Lower leg skin (tissue), 3 donors: ENCODE measurements around the gene MAP4K3.

Experiments
- POLR2A ChIP-seq, 2 donors: fragments of 450-650 bp; IDR thresholded peaks; one replicate each; pipeline ENCODE4 v1.6.1; 2016 to 2017; ENCODE audit warnings: antibody characterized with exemption in 2 of 2, mild to moderate bottlenecking in 1 of 2, moderate library complexity in 1 of 2
- TF ChIP-seq, protein P1 (sequence below), 3 donors: fragments of 450-650 bp; IDR thresholded peaks; one replicate each; pipeline ENCODE4 v1.5.1; 2016; ENCODE audit warnings: antibody characterized with exemption in 3 of 3, mild to moderate bottlenecking in 3 of 3, moderate library complexity in 2 of 3

DNA sequence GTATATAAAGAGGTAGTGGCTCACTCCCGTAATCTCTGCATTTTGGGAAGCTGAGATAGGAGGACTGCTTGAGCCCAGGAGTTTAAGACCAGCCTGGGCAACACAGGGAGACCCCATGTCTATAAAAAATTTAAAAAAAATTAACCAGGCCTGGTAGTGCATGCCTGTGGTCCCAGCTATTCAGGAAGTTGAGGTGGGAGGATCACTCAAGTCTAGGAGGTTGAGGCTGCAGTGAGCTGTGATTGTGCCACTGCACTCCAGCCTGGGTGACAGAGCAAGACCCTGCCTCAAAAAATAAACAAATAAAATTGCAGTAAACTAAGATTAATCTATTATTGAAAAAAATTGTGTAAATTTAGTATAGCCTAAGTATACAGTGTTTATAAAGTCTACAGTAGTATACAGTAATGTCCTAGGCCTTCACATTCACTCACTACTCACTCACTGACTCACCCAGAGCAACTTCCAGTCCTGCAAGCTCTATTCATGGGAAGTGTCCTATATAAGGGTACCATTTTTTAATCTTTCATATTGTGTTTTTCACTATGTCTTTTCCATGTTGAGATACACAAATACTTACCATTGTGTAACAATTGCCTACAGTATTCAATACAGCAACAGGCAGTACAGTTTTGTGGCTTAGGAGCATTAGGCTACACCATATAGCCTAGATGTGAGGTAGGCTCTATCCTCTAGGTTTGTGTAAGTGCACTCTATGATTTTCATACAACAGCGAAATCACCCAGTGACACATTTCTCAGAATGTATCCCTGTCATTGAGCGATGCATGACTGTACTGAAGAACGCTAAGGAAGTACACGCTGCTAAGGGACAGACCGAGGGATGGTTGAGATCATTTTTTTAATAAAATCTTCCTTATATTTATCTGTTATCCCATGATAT lies 10.4 kb upstream of the MAP4K3 start:
- TF ChIP-seq, protein P1, sequence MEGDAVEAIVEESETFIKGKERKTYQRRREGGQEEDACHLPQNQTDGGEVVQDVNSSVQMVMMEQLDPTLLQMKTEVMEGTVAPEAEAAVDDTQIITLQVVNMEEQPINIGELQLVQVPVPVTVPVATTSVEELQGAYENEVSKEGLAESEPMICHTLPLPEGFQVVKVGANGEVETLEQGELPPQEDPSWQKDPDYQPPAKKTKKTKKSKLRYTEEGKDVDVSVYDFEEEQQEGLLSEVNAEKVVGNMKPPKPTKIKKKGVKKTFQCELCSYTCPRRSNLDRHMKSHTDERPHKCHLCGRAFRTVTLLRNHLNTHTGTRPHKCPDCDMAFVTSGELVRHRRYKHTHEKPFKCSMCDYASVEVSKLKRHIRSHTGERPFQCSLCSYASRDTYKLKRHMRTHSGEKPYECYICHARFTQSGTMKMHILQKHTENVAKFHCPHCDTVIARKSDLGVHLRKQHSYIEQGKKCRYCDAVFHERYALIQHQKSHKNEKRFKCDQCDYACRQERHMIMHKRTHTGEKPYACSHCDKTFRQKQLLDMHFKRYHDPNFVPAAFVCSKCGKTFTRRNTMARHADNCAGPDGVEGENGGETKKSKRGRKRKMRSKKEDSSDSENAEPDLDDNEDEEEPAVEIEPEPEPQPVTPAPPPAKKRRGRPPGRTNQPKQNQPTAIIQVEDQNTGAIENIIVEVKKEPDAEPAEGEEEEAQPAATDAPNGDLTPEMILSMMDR (IDR thresholded peaks at IDR 0.05), result no peak
- no peak for TF ChIP-seq POLR2A (IDR thresholded peaks at IDR 0.05)
